Measurements from ENCODE around the gene KCTD16.

KCTD16 gene

DNA sequence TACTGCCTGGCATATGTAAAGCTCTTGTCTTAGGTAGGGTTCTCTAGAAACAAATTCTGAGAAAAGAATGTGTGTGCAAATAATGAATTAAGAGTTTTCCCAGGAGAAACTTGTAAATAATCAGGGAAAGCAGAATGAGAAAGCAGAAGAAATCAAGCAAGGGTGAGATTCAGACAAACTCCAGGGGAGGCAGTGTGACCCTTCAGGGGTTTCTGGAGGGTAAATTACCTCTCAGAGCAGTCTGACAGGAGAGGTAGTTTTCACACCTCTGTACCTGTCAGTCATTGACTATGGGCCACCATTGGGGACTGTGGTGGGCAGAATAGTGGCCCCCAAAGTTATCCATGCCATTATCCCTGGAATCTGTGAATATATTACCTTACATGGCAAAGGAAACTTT is 124.6 kb downstream of the KCTD16 start:
- DNase-seq, result no peak

- no peak for DNase-seq
Measured at GRCh38 chr5:144297081-144297480, 126.4 kb downstream of the KCTD16 start.

DNA sequence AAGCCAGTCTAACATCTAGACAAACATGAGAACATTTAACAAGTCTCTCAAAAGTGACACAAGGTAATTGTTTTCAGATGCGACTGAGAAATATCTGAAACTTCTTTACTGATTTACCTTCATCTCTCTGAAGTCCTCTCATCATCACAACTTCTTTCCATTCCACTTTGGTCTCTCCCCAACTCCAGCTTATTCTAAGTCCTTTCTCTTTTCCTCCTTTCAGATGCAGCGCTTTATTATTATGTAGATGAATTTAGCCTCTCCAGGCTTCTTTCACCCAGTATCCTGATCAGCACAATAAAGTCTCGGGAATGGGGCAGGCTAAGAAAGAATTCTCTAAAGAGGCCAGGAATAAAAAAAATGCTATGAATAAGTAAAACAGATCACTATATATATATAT is 128.0 kb downstream of the KCTD16 start:
- no peak for DNase-seq

GRCh38 chr5:144304688-144305087 is 134.0 kb downstream of the KCTD16 start:
- DNase-seq, result no peak

- DNase-seq, result no peak
Measured at GRCh38 chr5:144307736-144308135, 137.1 kb downstream of the KCTD16 start.

- no peak for DNase-seq
Measured at GRCh38 chr5:144308174-144308573, 137.5 kb downstream of the KCTD16 start.

DNA sequence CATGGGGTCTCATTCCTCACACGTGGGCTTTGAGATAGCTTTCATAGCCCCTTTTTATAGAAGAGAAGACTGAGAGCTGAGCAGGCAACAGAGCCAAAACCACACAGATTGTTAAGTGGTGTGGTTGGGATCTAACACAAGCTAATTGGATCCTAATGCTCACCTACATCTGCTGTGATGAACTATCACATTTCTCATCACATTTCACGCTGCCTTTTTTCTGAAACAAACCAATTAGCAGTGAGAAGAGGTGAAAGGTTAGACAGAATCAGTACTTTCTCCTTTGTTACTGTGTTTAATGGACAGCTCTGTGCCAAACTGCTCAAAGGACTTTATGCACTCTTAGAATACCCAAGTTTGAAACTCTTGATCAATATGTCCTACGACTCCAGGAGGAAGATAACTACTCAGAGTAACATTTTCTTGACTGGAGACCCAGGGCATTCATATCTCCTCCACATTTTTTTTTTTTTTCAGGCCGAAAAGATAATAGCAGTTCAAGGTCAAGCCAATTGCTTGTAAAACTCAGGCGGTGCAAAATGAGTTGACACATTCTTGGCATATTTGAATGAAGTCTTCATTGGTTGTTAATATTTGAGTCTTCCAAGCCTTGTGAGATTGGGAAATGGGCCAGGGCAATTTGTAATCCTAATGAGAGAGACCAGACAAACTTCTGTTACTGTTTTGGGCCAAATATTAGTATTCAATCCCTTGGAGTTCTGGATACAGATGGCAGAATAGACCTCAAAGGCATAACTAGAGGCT is 138.4 kb downstream of the KCTD16 start:
- no peak for DNase-seq

DNA sequence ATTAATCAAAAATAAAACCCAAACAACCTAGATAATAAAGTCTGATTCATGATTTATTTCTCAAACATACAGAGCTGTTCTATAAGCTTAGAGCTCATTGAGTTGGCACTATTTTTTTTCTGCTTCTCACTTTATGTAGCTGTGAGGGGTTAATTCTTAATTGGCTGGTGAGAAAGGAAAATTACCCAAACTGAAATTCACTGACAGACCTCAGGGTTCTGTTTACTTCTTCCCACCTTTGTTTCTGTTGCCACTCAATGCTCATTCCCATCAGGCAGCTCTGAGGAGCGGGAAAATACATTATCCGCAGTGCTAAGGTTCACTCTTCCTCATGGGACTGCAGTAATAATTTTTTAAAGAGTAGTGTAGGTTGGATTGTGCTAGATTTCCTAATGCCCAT is 139.9 kb downstream of the KCTD16 start:
- no peak for DNase-seq

DNA sequence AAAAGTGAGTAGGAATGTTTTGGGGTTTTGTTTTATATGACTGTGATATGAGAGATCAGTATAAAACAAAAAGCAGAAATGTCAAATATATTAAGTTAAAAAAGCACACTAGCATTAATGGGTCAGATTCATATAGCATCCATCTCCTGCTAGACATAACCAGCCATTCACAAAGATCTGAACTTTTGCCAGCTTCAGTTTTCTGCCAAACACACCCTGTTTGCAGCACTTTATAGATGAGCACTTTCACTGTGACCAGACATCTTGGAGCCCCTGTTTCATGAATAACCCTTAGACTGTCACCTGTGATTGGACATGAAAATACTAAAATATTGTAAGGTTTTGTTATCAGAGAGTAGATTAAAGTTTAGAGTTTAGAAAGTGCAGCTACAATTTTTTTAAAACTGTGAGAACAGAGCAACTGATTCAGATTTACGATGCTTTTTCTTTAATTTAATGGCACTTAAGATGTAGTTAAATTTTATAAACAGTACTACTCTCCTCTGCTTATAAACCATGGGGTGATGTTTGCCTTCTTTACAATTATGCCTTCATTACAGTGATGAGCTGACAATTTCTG is 142.6 kb downstream of the KCTD16 start:
- no peak for DNase-seq

DNA sequence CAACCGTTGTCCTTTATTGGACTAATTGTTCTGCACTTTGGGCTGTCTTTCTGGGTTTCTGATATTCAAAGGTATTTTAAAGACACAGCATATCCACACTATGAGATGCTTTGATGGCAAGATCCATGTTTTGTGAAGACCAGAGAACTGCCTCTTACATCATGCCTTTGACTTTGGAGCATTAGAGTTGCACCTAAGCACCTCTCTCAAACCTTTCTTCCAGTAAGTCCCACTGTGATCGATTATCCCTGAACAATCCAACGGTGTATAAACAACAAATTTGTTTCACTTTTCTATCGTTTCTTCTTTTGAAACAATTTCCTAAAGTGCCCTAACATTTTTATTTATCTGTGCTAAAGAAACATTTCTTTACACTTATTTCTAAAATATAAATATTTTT is 144.4 kb downstream of the KCTD16 start:
- no peak for DNase-seq

GRCh38 chr5:144315994-144316634 is 145.4 kb downstream of the KCTD16 start:
- no peak for DNase-seq

DNA sequence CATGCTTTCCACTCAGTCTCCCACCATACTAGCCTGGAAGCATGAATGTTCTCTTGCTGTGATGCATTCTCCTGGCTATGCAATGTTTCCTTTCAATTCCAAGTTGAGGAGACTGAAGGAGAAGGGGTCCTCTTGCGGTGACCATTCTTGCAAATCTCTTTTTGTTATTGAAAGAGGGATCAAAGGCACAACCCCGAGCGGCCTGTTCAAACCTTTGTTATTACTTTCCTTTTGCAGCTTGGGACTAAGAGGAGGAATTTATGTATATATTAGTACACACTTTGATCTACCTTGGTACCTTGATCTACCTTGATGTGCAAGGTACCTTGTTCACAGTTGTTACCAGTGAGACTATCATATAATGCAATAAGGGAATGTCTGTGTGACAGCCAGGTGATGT is 147.3 kb downstream of the KCTD16 start:
- no peak for DNase-seq

GRCh38 chr5:144318460-144318859 is 147.8 kb downstream of the KCTD16 start:
- DNase-seq, result no peak

- DNase-seq, result no peak
Measured at GRCh38 chr5:144323181-144323580, 152.5 kb downstream of the KCTD16 start.

DNA sequence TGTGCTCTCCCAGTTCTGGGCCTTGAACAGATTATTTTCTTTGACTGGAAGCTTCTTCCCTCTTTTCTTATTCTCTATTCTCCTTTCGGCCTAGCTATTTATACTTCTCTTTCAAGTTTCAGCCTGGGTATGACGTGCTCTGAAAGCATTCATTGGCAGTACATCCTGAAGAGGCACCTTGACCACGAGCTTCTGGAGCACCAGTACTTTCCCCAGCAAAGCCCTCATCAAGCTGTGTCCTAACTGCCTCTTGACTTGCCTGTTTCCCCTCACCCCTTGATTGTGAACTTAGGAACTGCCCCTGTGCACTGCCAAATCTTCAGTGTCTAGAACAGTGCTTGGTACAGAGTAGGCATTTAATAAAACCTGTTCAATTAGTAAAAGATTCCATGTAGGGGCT is 154.9 kb downstream of the KCTD16 start:
- DNase-seq, result no peak

- no peak for DNase-seq
Measured at GRCh38 chr5:144328494-144328893, 157.8 kb downstream of the KCTD16 start.

DNA sequence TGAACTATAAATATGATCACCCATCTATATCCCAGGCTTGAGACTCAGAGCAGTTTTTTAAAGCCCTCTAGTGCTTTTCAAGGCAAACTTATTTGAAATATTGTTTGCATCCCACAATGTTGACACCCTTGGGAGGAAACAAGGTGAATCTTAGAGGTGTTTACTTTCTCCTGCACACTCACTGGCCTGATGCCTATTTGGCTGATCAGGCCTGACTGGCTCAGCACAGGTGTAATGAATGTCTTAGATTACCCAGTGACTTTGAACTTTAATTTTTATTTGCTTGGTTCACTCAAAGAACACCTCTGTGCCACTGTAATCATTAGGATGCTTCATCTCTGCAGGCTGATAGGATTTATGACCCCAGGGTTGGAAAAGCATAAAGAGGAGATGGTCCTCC is 158.3 kb downstream of the KCTD16 start:
- no peak for DNase-seq

DNA sequence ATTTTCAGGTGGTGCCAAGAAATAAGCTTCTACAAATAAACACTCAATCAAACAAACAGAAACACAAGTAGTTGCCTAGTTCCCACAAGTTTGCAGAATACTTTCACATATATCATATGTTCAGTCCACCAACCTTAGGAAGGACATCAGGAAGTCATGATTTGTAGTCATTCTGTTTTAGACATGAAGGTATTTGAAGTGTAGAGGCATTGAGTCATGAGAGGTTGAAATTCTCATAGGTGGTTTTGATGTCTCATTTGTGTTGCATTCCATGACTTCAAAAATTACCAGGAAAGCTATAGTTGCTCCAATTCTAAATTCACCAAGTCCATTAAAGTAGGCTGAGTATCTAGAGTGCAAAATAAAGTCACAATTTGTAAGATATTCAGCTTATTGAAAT is 159.0 kb downstream of the KCTD16 start:
- DNase-seq, result no peak

- no peak for DNase-seq
Measured at GRCh38 chr5:144331361-144331760, 160.7 kb downstream of the KCTD16 start.

DNA sequence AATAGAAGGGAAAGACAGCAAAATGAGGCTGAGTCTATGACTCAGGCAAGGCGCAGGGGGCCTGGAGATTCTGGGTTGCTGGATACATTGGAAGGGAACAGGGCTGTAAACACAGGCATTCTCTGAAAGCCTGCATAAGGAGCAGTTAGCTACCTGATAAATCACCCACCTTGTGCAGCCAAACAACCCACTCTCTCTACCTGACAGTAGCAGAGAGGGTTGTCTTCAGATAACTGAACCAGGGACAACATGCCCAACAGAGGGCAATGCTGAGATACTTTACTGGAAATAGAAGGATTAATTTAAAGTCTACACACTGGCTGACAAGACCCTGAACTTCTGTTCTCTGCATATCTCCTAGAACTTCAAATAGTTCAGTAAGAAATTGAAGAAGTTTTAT is 161.6 kb downstream of the KCTD16 start:
- no peak for DNase-seq

- DNase-seq, result no peak
Measured at GRCh38 chr5:144333336-144333920, 162.8 kb downstream of the KCTD16 start.

DNA sequence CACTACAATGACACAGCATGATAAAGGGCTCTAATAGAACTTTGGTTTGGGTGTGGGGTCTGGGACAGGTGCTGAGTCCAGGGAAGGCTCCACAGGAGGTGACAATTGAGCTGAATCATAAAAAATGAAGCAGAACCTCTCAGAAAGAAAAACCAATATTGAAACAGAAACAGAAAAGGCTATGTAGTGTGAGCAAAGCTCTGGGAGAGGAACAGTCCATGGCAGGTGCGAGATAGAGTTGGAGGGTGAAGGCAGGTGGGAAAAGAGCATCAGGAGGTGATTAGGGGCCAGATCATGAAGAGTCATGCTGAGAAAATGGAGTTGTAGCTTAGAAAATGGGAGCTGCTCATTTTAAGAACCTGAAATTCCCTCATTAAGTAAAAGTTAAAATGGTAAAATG is 164.9 kb downstream of the KCTD16 start:
- no peak for DNase-seq

DNA sequence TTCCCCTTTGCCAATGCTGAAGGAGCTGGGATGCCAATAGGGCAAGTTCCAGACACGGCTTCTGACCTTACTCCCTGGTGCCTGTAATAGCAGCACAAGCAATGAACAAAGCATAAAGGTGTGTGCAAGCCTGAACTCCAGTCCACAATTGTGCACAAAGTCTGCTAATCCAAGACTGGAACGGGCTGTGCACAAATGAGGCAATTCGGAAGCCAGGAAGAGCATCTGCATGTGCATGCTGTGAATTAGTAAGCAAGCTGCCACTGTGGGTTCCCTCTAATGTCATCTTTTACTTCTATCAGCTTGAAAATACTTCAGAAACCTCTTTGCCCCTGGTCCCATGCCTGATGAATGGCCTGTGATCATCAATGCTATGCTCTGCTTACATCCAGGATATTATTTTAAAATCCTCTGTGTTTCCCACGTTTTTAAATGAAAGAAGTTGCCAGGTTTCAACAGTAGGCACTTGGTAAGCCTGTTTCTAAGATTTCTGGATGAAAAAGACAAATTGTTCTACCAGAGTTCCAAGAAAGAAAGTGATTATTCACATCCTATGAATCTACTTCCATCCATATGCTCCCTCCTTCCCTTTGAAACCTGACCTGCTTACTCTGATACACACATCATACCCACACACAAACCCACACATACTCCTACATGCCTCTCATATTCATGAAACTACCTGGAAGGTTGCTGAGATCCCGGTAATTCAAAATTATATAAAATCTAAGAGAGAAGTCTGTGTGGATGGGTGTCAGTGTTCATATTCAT is 165.7 kb downstream of the KCTD16 start:
- no peak for DNase-seq

All from CD4-positive, alpha-beta T cell treated with Interleukin-6 for 4 hours (primary cell).